SK-N-SH (cell line): Measurements from ENCODE around the gene C11orf52. TPM values are rescaled to one million over a fixed set of nuclear protein-coding genes. Genes with fewer than 3 reads are reported as not detected.

ENCODE experiments used
- CTCF ChIA-PET: fragments of 300-600, 350-600 bp; formaldehyde crosslinking; extraction: SDS; loops from one replicate; lab custom pipeline; 2021; lab: Yijun Ruan, JAX
- POLR2A ChIA-PET: fragments of 350-600 bp; sonication (Branson Sonifier 250); formaldehyde crosslinking; extraction: SDS; loops from one replicate; lab custom pipeline; 2020; ENCODE audit warnings: antibody characterized with exemption, inconsistent platforms; lab: Yijun Ruan, JAX
- DNase-seq: peaks from one replicate; pipeline ENCODE4 v3.0.0; 2012
- H2AFZ ChIP-seq: fragments of 200-600 bp; sonication (generic); 2 replicates; pipeline ENCODE4 v1.8.1; 2016; ENCODE audit warnings: antibody characterized with exemption, mild to moderate bottlenecking, low read depth
- H3F3A ChIP-seq: fragments of 200-600 bp; sonication (generic); replicated peaks from 2 replicates; pipeline ENCODE3; 2016; ENCODE audit warnings: antibody characterized with exemption, mild to moderate bottlenecking; ENCODE audit not compliant: insufficient read depth
- H3K27ac ChIP-seq, 2 experiments: fragments of 200-500 bp in 1 of 2; fragments of 200-600 bp in 1 of 2; sonication (Bioruptor generic) in 1 of 2; sonication (generic), shearing (Covaris generic) in 1 of 2; 2 replicates each; pipeline versions ENCODE4 v1.5.1 to v1.6.1; 2014 to 2016; ENCODE audit warnings: low read depth in 2 of 2, inconsistent platforms in 1 of 2, low read length in 1 of 2, mild to moderate bottlenecking in 1 of 2, mixed read lengths in 1 of 2
- H3K27me3 ChIP-seq: fragments of 200-600 bp; sonication (generic), shearing (Covaris generic); 2 replicates; pipeline ENCODE4 v1.6.1; 2016; ENCODE audit warnings: mixed run types; ENCODE audit not compliant: insufficient read depth
- H3K36me3 ChIP-seq, 2 experiments: fragments of 200-500 bp in 1 of 2; fragments of 200-600 bp in 1 of 2; sonication (Bioruptor generic) in 1 of 2; sonication (generic) in 1 of 2; replicated peaks in 1 of 2; 2 replicates each; pipeline versions ENCODE3 to v1.5.1; 2014 to 2016; ENCODE audit warnings: low read length in 1 of 2, mild to moderate bottlenecking in 1 of 2; ENCODE audit not compliant: insufficient read depth in 2 of 2, control insufficient read depth in 1 of 2
- H3K4me1 ChIP-seq, 2 experiments: fragments of 200-500 bp in 1 of 2; fragments of 200-600 bp in 1 of 2; sonication (Bioruptor generic) in 1 of 2; sonication (generic), shearing (Covaris generic) in 1 of 2; 2 replicates each; pipeline versions ENCODE4 v1.5.1 to v1.6.1; 2014 to 2016; ENCODE audit warnings: low read depth in 1 of 2, low read length in 1 of 2, mixed run types in 1 of 2; ENCODE audit not compliant: insufficient read depth in 2 of 2, control insufficient read depth in 1 of 2
- H3K4me2 ChIP-seq: fragments of 200-600 bp; sonication (generic), shearing (Covaris generic); 2 replicates; pipeline ENCODE4 v1.6.1; 2017; ENCODE audit warnings: mixed run types
- H3K4me3 ChIP-seq, 2 experiments: fragments of 200-500 bp in 1 of 2; fragments of 200-600 bp in 1 of 2; sonication (Bioruptor generic) in 1 of 2; sonication (generic), shearing (Covaris generic) in 1 of 2; 2 replicates each; pipeline versions ENCODE4 v1.5.1 to v1.8.1; 2014 to 2016; ENCODE audit warnings: low read depth in 2 of 2, inconsistent platforms in 1 of 2, low read length in 1 of 2, mild to moderate bottlenecking in 1 of 2, mixed read lengths in 1 of 2, moderate library complexity in 1 of 2
- H3K79me2 ChIP-seq: fragments of 200-600 bp; sonication (generic); 2 replicates; pipeline ENCODE4 v1.8.1; 2017; ENCODE audit warnings: mild to moderate bottlenecking; ENCODE audit not compliant: insufficient read depth
- H3K9ac ChIP-seq: fragments of 200-600 bp; sonication (generic); 2 replicates; pipeline ENCODE4 v1.6.1; 2017; ENCODE audit warnings: mixed run types
- H3K9me2 ChIP-seq: fragments of 200-600 bp; sonication (generic); 2 replicates; pipeline ENCODE4 v1.6.1; 2017; ENCODE audit warnings: mixed run types
- H3K9me3 ChIP-seq: fragments of 200-600 bp; sonication (generic); 2 replicates; pipeline ENCODE4 v1.6.1; 2017; ENCODE audit warnings: mixed run types, mild to moderate bottlenecking, moderate library complexity
- H4K20me1 ChIP-seq: fragments of 200-600 bp; sonication (generic); 2 replicates; pipeline ENCODE4 v1.6.1; 2017; ENCODE audit warnings: mild to moderate bottlenecking, mixed run types; ENCODE audit not compliant: insufficient read depth
- CHD2 ChIP-seq: fragments of 150-350 bp; IDR thresholded peaks from 2 replicates; pipeline ENCODE4 v1.6.1; 2018; ENCODE audit warnings: low read length; ENCODE audit not compliant: partially characterized antibody
- FOXJ3 ChIP-seq: sonication (generic); formaldehyde crosslinking; IDR thresholded peaks from 2 replicates; pipeline ENCODE4 v1.5.1; 2020; ENCODE audit warnings: mild to moderate bottlenecking, missing genetic modification reagents
- GABPA ChIP-seq: IDR thresholded peaks from 2 replicates; pipeline ENCODE4 v1.4.0; 2012; ENCODE audit warnings: low read depth, mild to moderate bottlenecking
- GATA2 ChIP-seq: sonication (generic); formaldehyde crosslinking; IDR thresholded peaks from 2 replicates; pipeline ENCODE4 v1.5.0; 2020; ENCODE audit warnings: mild to moderate bottlenecking, missing genetic modification reagents
- MEF2A ChIP-seq: IDR thresholded peaks from 2 replicates; pipeline ENCODE4 v1.4.0; 2012; ENCODE audit warnings: low read depth, borderline replicate concordance
- MXI1 ChIP-seq: IDR thresholded peaks from 2 replicates; pipeline ENCODE4 v1.6.1; 2012; ENCODE audit warnings: mild to moderate bottlenecking, low read depth, low read length, improper control_type of control experiment
- POLR2AphosphoS5 ChIP-seq: IDR thresholded peaks from 2 replicates; pipeline ENCODE4 v1.6.1; 2012; ENCODE audit warnings: low read depth, low read length
- RAD21 ChIP-seq: IDR thresholded peaks from 2 replicates; pipeline ENCODE4 v1.6.1; 2012; ENCODE audit warnings: mild to moderate bottlenecking, low read length
- RCOR1 ChIP-seq: fragments of 150-350 bp; IDR thresholded peaks from 2 replicates; pipeline ENCODE4 v1.6.1; 2017; ENCODE audit warnings: antibody characterized with exemption, low read length
- RXRA ChIP-seq: IDR thresholded peaks from 2 replicates; pipeline ENCODE4 v1.4.0; 2012; ENCODE audit warnings: low read depth, mild to moderate bottlenecking, borderline replicate concordance
- TAF1 ChIP-seq: IDR thresholded peaks from 2 replicates; pipeline ENCODE4 v1.6.1; 2012; ENCODE audit warnings: low read depth, mild to moderate bottlenecking, low read length, moderate library complexity, borderline replicate concordance
- TCF12 ChIP-seq: IDR thresholded peaks from 2 replicates; pipeline ENCODE4 v1.4.0; 2012
- USF1 ChIP-seq: IDR thresholded peaks from 2 replicates; pipeline ENCODE4 v1.4.0; 2012; ENCODE audit warnings: low read depth, borderline replicate concordance
- YY1 ChIP-seq: IDR thresholded peaks from 2 replicates; pipeline ENCODE4 v1.4.0; 2012; ENCODE audit warnings: low read depth, mild to moderate bottlenecking
- ZBTB33 ChIP-seq: IDR thresholded peaks from 2 replicates; pipeline ENCODE4 v1.4.0; 2012; ENCODE audit warnings: low read depth, borderline replicate concordance
- WGBS: methylation state at CpG from one replicate; pipeline ENCODE4 v1.1.6; 2017; ENCODE audit warnings: low lambda C conversion rate; 5-methylcytosine and 5-hydroxymethylcytosine counted together
- polyA plus RNA-seq, 3 experiments: library from polyadenylated mRNA; depleted of rRNA; stranded (reverse); fragments of >200 nt; gene quantifications; 2 replicates each; pipeline ENCODE4 v1.2.3, GENCODE V29; 2012

Gene C11orf52
- polyA plus RNA-seq, 1 of the 3 experiments (the other 2 are of a cell fraction): not detected

DNA sequence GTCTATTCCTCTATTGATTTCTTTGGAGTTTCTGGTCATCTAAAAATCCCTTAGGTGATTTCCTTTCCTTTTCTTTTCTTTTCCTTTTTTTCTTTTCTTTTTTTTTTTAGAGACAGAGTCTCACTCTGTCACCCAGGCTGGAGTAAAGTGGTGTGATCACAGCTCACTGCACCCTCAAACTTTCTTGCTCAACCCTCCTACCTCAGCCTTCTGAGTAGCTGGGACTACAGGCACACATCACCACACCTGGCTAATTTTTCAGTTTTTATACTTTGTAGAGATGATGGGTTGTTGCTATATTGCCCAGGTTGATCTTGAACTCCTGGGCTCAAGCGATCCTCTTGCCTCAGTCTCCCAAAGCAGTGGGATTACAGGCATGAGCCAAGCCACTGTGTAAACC lies 1.9 kb upstream of the C11orf52 start:
- 73% methylated on average over 1 of the region's 1 CpG for WGBS
- CTCF ChIA-PET: no interaction called here
- TF ChIP-seq GATA2 (CRISPR knock-in tag) (no peak), CHD2 (no peak), TAF1 (no peak), MEF2A (no peak), RXRA (no peak), FOXJ3 (CRISPR knock-in tag) (no peak), TCF12 (no peak), ZBTB33 (no peak), GABPA (no peak), RAD21 (no peak), YY1 (no peak), MXI1 (no peak), USF1 (no peak)

GRCh38 chr11:111917312-111917711 lies 1.4 kb upstream of the C11orf52 start:
- Histone ChIP-seq H3K9ac (no peak overlapping the region), H3K36me3 (no peaks in the 10 kb centered on the region), H4K20me1 (no peaks in the 10 kb centered on the region), H3K4me2 (no peak overlapping the region), H3K9me2 (no peaks in the 10 kb centered on the region), H3K79me2 (no peaks in the 10 kb centered on the region), H2AFZ (no peak overlapping the region), H3K4me1 (peaks cover under 1 to 7% of the 10 kb centered on the region in 2 experiments), H3K27me3 (no peaks in the 10 kb centered on the region), H3F3A (peaks cover under 1% of the 10 kb centered on the region), H3K27ac (no peak overlapping the region), H3K4me3 (no peak overlapping the region), H3K9me3 (no peaks in the 10 kb centered on the region)
- POLR2A ChIA-PET: interaction anchor here (1.4 kb wide), 1 partner anchor 9 kb away, joined by 3 read pairs; no protein-coding TSS in a partner anchor
- WGBS: 60% methylated on average over 2 of the region's 2 CpGs
- DNase-seq: no peak
- CTCF ChIA-PET: no interaction called here
- TF ChIP-seq RCOR1: no peak
- no peak for TF ChIP-seq MXI1
- TF ChIP-seq POLR2AphosphoS5: no peak
- no peak for TF ChIP-seq ZBTB33

More for the DNA sequence above, 1.9 kb upstream of the C11orf52 start:
- no peak overlapping the region for H3K27ac ChIP-seq
- H3K9ac ChIP-seq: no peak overlapping the region
- no peaks in the 10 kb centered on the region for H3K79me2 ChIP-seq
- no peaks in the 10 kb centered on the region for H3K9me3 ChIP-seq
- H3K27me3 ChIP-seq: no peaks in the 10 kb centered on the region
- H2AFZ ChIP-seq: no peak overlapping the region
- no peaks in the 10 kb centered on the region for H3K36me3 ChIP-seq
- H3F3A ChIP-seq: no peaks in the 10 kb centered on the region
- H4K20me1 ChIP-seq: no peaks in the 10 kb centered on the region
- no peak for DNase-seq
- no peak overlapping the region for H3K4me2 ChIP-seq
- peaks cover 6% of the 10 kb centered on the region in 2 experiments; a peak in 2 of 4 replicates for H3K4me1 ChIP-seq
- no peak overlapping the region for H3K4me3 ChIP-seq
- no peaks in the 10 kb centered on the region for H3K9me2 ChIP-seq
- POLR2A ChIA-PET: no interaction called here
